ENCODE data around the gene RNF223. TPM values are rescaled to one million over a fixed set of nuclear protein-coding genes. Genes with fewer than 3 reads are reported as not detected.

Gene RNF223
- total and polyA plus RNA-seq, 2 donors (not counting 3 experiments of a cell fraction or from before 2014, with no cell fraction given) = not detected

GRCh38 chr1:1034439-1034781 is 39.7 kb downstream of the RNF223 start:
- DNase-seq (ENCODE audit: low read depth, low spot score) (no peak), FAIRE-seq (no peak)
- BruUV-seq (replicated peaks) = no TSS peak
- H3K4me2 ChIP-seq (ENCODE audit: insufficient read depth, low read length) = no peak overlapping the region
- ChIA-PET CTCF (interaction anchor here (1.3 to 3.3 kb wide), 2 partner anchors 89 to 257 kb away, joined by 3 to 19 read pairs; no protein-coding TSS in a partner anchor), POLR2A (no interaction called here)
- no peak overlapping the region for H3K9ac ChIP-seq (replicated peaks; ENCODE audit: extremely low read depth, insufficient read depth, low read length)
- H3K79me2 ChIP-seq (ENCODE audit: control insufficient read depth, insufficient read depth, low read length) = no peaks in the 10 kb centered on the region
- H3K27me3 ChIP-seq (ENCODE audit: control insufficient read depth in 2 of 2, insufficient read depth in 2 of 2, low read length in 2 of 2) = no peaks in the 10 kb centered on the region
- H3K9me1 ChIP-seq (replicated peaks; ENCODE audit: control insufficient read depth, extremely low read depth, insufficient read depth, low read length) = no peaks in the 10 kb centered on the region
- no peak overlapping the region for H3K27ac ChIP-seq (ENCODE audit: insufficient read depth, low read depth, low read length)
- H2AFZ ChIP-seq (ENCODE audit: low read depth, low read length) = no peak overlapping the region
- H3K4me1 ChIP-seq (ENCODE audit: control insufficient read depth, extremely low read depth, insufficient read depth, low read length) = no peaks in the 10 kb centered on the region
- H3K4me3 ChIP-seq (replicated peaks in 1 of 3; ENCODE audit: insufficient read depth in 1 of 3, low read depth in 1 of 3, low read length in 3 of 3) = no peak overlapping the region
- intact Hi-C loops (cut with micrococcal nuclease) (no loop called here), dilution Hi-C loops (cut with MboI; ENCODE audit: extremely low pct_ligation_motif_present, low sequenced_read_pairs) (no loop called here)
- TF ChIP-seq JUN (IDR thresholded peaks at IDR 0.05; ENCODE audit: borderline replicate concordance, insufficient read depth, insufficient read length, low read depth) (no peak), EZH2 (IDR thresholded peaks at IDR 0.05; ENCODE audit: borderline replicate concordance, low read depth, low read length, severe bottlenecking) (no peak), MAX (IDR thresholded peaks at IDR 0.05; ENCODE audit: insufficient read depth, insufficient read length) (no peak), MYC (IDR thresholded peaks at IDR 0.05; ENCODE audit: low read depth, low read length) (no peak), POLR2A (IDR thresholded peaks at IDR 0.05; ENCODE audit: low read depth, low read length) (no peak), POLR2AphosphoS5 (IDR thresholded peaks at IDR 0.05; ENCODE audit: insufficient read depth, low read depth, low read length) (no peak), FOS (IDR thresholded peaks at IDR 0.05; ENCODE audit: borderline replicate concordance, insufficient read depth, low read length) (no peak), GATA2 (IDR thresholded peaks at IDR 0.05; ENCODE audit: insufficient read depth, insufficient read length, low read depth, low read length) (no peak)
- TF ChIP-seq, protein P1, sequence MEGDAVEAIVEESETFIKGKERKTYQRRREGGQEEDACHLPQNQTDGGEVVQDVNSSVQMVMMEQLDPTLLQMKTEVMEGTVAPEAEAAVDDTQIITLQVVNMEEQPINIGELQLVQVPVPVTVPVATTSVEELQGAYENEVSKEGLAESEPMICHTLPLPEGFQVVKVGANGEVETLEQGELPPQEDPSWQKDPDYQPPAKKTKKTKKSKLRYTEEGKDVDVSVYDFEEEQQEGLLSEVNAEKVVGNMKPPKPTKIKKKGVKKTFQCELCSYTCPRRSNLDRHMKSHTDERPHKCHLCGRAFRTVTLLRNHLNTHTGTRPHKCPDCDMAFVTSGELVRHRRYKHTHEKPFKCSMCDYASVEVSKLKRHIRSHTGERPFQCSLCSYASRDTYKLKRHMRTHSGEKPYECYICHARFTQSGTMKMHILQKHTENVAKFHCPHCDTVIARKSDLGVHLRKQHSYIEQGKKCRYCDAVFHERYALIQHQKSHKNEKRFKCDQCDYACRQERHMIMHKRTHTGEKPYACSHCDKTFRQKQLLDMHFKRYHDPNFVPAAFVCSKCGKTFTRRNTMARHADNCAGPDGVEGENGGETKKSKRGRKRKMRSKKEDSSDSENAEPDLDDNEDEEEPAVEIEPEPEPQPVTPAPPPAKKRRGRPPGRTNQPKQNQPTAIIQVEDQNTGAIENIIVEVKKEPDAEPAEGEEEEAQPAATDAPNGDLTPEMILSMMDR (IDR thresholded peaks at IDR 0.05; ENCODE audit: extremely low read depth in 1 of 2, insufficient read depth in 1 of 2, low read depth in 1 of 2, low read length in 2 of 2) = no peak
- H3K36me3 ChIP-seq (ENCODE audit: control insufficient read depth in 2 of 2, extremely low read depth in 1 of 2, insufficient read depth in 2 of 2, low read length in 2 of 2) = peaks cover 0 to 10% of the 10 kb centered on the region in 2 experiments
- no peaks in the 10 kb centered on the region for H4K20me1 ChIP-seq (replicated peaks; ENCODE audit: control insufficient read depth, extremely low read depth, insufficient read depth, low read length)
- H3K9me3 ChIP-seq (replicated peaks; ENCODE audit: control insufficient read depth, insufficient read depth, low read length) = no peaks in the 10 kb centered on the region
